Heart left ventricle (tissue), 16 donors: ENCODE measurements around the gene EIF4G3. TPM values are rescaled to one million over a fixed set of nuclear protein-coding genes. Genes with fewer than 3 reads are reported as not detected.
A peak's percentile ranks its signal among the peaks of the same experiment; 100 is the strongest.
"Not testable (repeated sequence)": the region's sequence is repeated elsewhere in the genome, so short reads cannot be mapped to it uniquely, and the experiment has no call there.

Experiments used
- ATAC-seq, 4 donors: fragments of 200-7000 bp; cut with Tn5 transposase; one replicate each; pipeline ENCODE4 v1.9.1; 2020 to 2022; ENCODE audit warnings: moderate library complexity in 4 of 4, mild to moderate bottlenecking in 3 of 4, moderate number of reproducible peaks in 1 of 4
- DNase-seq, 5 donors: peaks; one replicate each; pipeline ENCODE4 v3.0.0-alpha.2; 2020
- H3K27ac ChIP-seq, 12 donors: fragments of 200-600 bp; sonication (generic) in 4 of 12; one replicate each; pipeline versions ENCODE4 v1.5.0 to v1.8.0; 2016 to 2022; ENCODE audit warnings: mild to moderate bottlenecking in 2 of 12
- H3K27me3 ChIP-seq, 9 donors: fragments of 200-600 bp; sonication (generic) in 2 of 9; one replicate each; pipeline versions ENCODE4 v1.5.1 to v1.8.0; 2016 to 2022; ENCODE audit warnings: mild to moderate bottlenecking in 3 of 9
- H3K36me3 ChIP-seq, 9 donors: fragments of 200-600 bp; sonication (generic) in 2 of 9; one replicate each; pipeline versions ENCODE4 v1.5.0 to v1.8.0; 2018 to 2022; ENCODE audit warnings: mild to moderate bottlenecking in 2 of 9
- H3K4me1 ChIP-seq, 12 donors: fragments of 200-600 bp; sonication (generic) in 4 of 12; one replicate each; pipeline versions ENCODE4 v1.5.0 to v1.8.0; 2016 to 2022; ENCODE audit warnings: mild to moderate bottlenecking in 3 of 12
- H3K4me3 ChIP-seq, 12 donors: fragments of 200-600 bp; sonication (generic) in 4 of 12; one replicate each; pipeline versions ENCODE4 v1.5.0 to v1.8.0; 2017 to 2022; ENCODE audit warnings: mild to moderate bottlenecking in 9 of 12, moderate library complexity in 4 of 12
- H3K9me3 ChIP-seq, 12 donors: fragments of 200-600 bp; sonication (generic) in 4 of 12; one replicate each; pipeline versions ENCODE4 v1.5.0 to v1.8.0; 2016 to 2022; ENCODE audit warnings: mild to moderate bottlenecking in 1 of 12
- POLR2A ChIP-seq, 2 donors: fragments of 450-650 bp; IDR thresholded peaks; one replicate each; pipeline ENCODE4 v1.6.1; 2017; ENCODE audit warnings: antibody characterized with exemption in 2 of 2, mild to moderate bottlenecking in 2 of 2, moderate library complexity in 2 of 2
- WGBS, 4 donors: extraction: QIAGEN DNeasy Blood & Tissue Kit in 2 of 4; methylation state at CpG; one replicate each; pipeline versions ENCODE4 v1.1.5 to v1.1.7; 2013 to 2018; 5-methylcytosine and 5-hydroxymethylcytosine counted together
- intact Hi-C, 10 donors: fragments of 100-400 bp; cut with DNase I; formaldehyde crosslinking; loops; one replicate each; pipeline versions ENCODE4 v1.11.1 to v1.14.2; 2022
- polyA plus RNA-seq, 2 donors: library from polyadenylated mRNA; stranded (reverse); fragments of 200-250 nt; gene quantifications; one replicate each; pipeline ENCODE4 v1.2.3, GENCODE V29; 2013
- total RNA-seq, 9 donors: library from RNA; depleted of rRNA in 2 of 9; stranded (reverse); fragments of >200 nt in 2 of 9; fragmentation: NEBNext Ultra II Directional in 3 of 9; extraction: Animal tissue kit (Norgen Biotek cat#: 25700) in 3 of 9; gene quantifications; one replicate each; pipeline versions ENCODE4 v1.1.0 to v1.2.4, GENCODE V29; 2016 to 2023
- TF ChIP-seq, protein P1 (sequence below), 12 donors: fragments of 200-600 bp; sonication (generic) in 4 of 12; IDR thresholded peaks; one replicate each; pipeline versions ENCODE4 v1.5.0 to v1.8.0; 2018 to 2022; ENCODE audit warnings: antibody characterized with exemption in 12 of 12, mild to moderate bottlenecking in 5 of 12
- donor health status: ischemic (EF 13 %, LVEDD 7.1; RV severe dilation, severe dysfunction).
- donor health status: healthy with polysubstance abuse.
- donor health status: DM: no; HTN: yes; CAD: no.
- donor health status: DM: no; HTN: no; CAD: no.
- donor health status: ischemic (EF 25% LVEDD 6.9; RV normal size, moderate dysfunction).
- donor health status: ischemic (EF 25% LVEDD 5.7; RV mildly dilated, moderate dysfunction).
- donor health status: healthy.
- donor health status: DM: yes; HTN: yes; CAD: no.
- donor health status: ischemic (EF 35%, LVEDD 5.7; RV mildly dilated, moderate dysfunction).
- donor health status: nonischemic (EF 11% LVEDD 7.7; RV severe dilation, severe dysfunction).
- donor health status: DM: yes; HTN: yes; CAD: no.
- donor health status: PGD.
- donor health status: ischemic (EF 29% LVEDD 5.4; RV normal size, mild dysfunction).
- donor health status: nonischemic (EF 23%, LVEDD 6.1; RV moderate dilation, normal function).

EIF4G3 gene
- total and polyA plus RNA-seq, 11 donors, result 14.6 to 49.0 (median 36.2) TPM

DNA sequence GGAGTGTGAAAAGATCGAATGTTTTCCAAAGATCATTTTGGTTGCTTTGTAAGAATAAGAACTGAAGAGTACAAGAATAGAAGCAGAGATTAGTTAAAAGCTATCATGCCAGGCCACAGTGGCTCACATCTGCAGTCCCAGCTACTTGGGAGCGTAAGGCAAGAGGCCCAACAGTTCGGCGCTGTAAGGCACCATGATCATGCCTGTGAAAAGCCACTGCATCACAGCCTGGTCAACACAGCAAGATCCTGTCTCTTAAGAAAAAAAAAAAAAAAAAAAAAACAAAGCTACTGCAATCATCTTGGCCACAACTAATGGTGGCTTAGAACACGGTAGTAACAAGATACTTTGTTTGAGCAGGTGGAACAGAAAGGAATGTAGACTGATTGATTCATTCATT, 116.2 kb downstream of the EIF4G3 start:
- Histone ChIP-seq H3K9me3 (no peaks in the 10 kb centered on the region), H3K4me1 (peaks cover 0 to 9% (median 0%) of the 10 kb centered on the region in 12 donors), H3K27ac (no peak overlapping the region), H3K36me3 (no peaks in the 10 kb centered on the region), H3K27me3 (no peaks in the 10 kb centered on the region), H3K4me3 (no peak overlapping the region)
- DNase-seq (no peak), ATAC-seq (no peak)
- TF ChIP-seq POLR2A (IDR thresholded peaks at IDR 0.05), result no peak
- intact Hi-C loops, result loop anchor here in 1 of 10 donors (5.0 kb wide), 1 partner anchor 132 kb away; no protein-coding TSS in a partner anchor
- 65 to 78% (median 72%) methylated on average over 5 of the region's 5 CpGs for WGBS, 4 donors

DNA sequence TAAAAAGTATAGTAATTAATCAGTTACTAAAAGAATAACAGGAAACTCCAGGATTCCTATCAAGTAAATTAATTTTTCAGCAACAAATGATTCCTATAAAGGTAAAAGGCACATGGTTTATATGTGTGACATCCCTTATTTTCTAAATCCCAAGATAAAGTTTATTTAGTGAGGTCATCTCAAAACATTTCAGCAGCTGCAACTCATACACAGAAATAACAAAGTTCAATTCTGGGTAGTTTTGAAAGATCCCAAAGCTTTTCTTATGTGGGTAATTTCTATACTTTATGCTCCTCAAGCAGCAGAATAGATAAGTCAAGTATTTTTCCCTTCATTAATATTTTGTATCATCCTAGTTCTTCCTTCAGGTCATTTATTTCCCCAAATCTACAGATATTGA, 117.7 kb downstream of the EIF4G3 start:
- ATAC-seq (no peak), DNase-seq (no peak)
- Histone ChIP-seq H3K4me3 (no peak overlapping the region), H3K27me3 (no peaks in the 10 kb centered on the region), H3K4me1 (peaks cover 0 to 9% (median 0%) of the 10 kb centered on the region in 12 donors), H3K9me3 (no peaks in the 10 kb centered on the region), H3K36me3 (no peaks in the 10 kb centered on the region), H3K27ac (no peak overlapping the region)
- intact Hi-C loops, result no loop called here
- no peak for TF ChIP-seq POLR2A (IDR thresholded peaks at IDR 0.05)
- TF ChIP-seq, protein P1, sequence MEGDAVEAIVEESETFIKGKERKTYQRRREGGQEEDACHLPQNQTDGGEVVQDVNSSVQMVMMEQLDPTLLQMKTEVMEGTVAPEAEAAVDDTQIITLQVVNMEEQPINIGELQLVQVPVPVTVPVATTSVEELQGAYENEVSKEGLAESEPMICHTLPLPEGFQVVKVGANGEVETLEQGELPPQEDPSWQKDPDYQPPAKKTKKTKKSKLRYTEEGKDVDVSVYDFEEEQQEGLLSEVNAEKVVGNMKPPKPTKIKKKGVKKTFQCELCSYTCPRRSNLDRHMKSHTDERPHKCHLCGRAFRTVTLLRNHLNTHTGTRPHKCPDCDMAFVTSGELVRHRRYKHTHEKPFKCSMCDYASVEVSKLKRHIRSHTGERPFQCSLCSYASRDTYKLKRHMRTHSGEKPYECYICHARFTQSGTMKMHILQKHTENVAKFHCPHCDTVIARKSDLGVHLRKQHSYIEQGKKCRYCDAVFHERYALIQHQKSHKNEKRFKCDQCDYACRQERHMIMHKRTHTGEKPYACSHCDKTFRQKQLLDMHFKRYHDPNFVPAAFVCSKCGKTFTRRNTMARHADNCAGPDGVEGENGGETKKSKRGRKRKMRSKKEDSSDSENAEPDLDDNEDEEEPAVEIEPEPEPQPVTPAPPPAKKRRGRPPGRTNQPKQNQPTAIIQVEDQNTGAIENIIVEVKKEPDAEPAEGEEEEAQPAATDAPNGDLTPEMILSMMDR (IDR thresholded peaks at IDR 0.05), result no peak

DNA sequence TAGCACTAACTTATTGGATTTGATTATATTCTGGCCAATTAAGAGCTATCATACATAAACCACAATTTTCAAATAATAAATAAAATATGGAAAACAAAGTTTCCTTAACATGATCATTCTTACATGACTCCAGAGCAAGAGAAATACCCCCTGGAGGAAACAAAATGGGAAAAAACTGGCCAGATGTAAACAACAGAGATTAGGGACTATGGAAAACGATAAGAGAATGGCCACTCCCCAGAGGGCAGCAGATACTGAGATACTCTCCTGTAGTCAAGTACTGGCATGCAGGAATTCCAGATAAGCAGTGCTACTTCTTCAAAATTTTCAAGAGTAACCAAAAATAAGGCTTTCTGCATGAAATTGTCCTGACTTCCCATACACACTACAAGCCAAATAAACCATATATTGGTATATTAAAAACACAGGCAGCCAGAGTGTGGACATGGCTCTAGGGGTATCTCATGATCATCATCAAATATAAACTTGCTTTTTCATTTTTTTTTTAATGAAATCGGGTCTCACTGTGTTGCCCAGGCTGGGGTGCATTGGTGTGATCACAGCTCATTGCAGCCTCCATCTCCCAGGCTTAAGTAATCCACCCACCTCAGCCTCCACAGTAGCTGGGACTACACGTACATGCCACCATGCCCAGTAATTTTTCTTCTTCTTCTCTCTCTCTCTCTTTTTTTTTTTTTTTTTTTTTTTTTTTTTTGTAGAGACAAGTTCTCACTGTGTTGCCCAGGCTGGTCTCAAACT, 118.5 kb downstream of the EIF4G3 start:
- no peak for ATAC-seq

DNA sequence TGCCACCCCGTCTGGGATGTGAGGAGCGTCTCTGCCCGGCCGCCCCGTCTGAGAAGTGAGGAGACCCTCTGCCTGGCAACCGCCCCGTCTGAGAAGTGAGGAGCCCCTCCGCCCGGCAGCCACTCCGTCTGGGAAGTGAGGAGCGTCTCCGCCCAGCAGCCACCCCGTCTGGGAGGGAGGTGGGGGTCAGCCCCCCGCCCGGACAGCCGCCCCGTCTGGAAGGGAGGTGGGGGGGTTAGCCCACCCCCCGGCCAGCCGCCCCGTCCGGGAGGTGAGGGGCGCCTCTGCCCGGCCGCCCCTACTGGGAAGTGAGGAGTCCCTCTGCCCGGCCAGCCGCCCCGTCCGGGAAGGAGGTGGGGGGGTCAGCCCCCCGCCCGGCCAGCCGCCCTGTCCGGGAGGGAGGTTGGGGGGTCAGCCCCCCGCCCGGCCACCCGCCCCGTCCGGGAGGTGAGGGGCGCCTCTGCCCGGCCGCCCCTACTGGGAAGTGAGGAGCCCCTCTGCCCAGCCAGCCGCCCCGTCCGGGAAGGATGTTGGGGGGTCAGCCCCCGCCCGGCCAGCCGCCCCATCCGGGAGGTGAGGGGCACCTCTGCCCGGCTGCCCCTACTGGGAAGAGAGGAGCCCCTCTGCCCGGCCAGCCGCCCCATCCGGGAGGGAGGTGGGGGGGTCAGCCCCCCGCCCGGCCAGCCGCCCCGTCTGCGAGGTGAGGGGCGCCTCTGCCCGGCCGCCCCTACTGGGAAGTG, 123.3 kb downstream of the EIF4G3 start:
- H3K27me3 ChIP-seq, intact Hi-C loops, H3K36me3 ChIP-seq, H3K9me3 ChIP-seq, ATAC-seq, H3K27ac ChIP-seq, DNase-seq, H3K4me3 ChIP-seq: not testable (repeated sequence)
- H3K4me1 ChIP-seq, result peaks cover 0 to 17% (median 0%) of the 10 kb centered on the region in 12 donors
- 93 to 99% (median 96%) methylated on average over 9 to 50 of the region's 59 CpGs for WGBS, 4 donors

More for the DNA sequence above, 118.5 kb downstream of the EIF4G3 start:
- no peak for DNase-seq
- H3K4me1 ChIP-seq, result peaks cover 0 to 9% (median 0%) of the 10 kb centered on the region in 12 donors
- 55 to 65% (median 62%) methylated on average over 3 of the region's 3 CpGs for WGBS, 4 donors
- H3K9me3 ChIP-seq, result no peaks in the 10 kb centered on the region
- no peak for TF ChIP-seq POLR2A (IDR thresholded peaks at IDR 0.05)
- TF ChIP-seq, protein P1 (IDR thresholded peaks at IDR 0.05), result no peak
- H3K27me3 ChIP-seq, result no peaks in the 10 kb centered on the region
- H3K4me3 ChIP-seq, result no peak overlapping the region
- H3K27ac ChIP-seq, result no peak overlapping the region
- no peaks in the 10 kb centered on the region for H3K36me3 ChIP-seq
- intact Hi-C loops, result no loop called here

DNA sequence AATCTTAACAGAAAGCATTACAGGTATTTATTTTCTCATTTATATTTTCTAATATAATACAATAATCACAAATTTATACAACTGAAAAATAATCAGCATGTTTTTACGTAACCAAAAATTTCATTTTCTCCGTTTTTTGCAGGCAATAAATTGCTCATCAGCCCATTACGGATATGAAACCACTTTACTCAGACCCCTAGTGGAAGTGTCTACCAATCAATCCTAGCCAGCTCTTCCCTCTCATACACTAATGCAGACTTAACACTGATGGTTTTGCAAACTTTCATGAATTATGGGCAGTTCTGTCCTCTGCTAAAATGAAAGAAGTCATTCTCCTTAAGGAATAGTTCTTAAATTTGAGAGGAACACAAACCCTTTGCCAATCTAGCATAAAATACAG, 124.7 kb downstream of the EIF4G3 start:
- Histone ChIP-seq H3K27me3 (no peaks in the 10 kb centered on the region), H3K36me3 (peaks cover 0 to 9% (median 0%) of the 10 kb centered on the region in 9 donors), H3K9me3 (no peaks in the 10 kb centered on the region), H3K4me1 (peaks cover 0 to 17% (median 0%) of the 10 kb centered on the region in 12 donors), H3K4me3 (no peak overlapping the region), H3K27ac (peak overlapping the region in 1 of 12 donors; percentile 67)
- no peak for ATAC-seq
- no peak for TF ChIP-seq POLR2A (IDR thresholded peaks at IDR 0.05)
- TF ChIP-seq, protein P1 (IDR thresholded peaks at IDR 0.05), result no peak
- 91 to 96% (median 94%) methylated on average over 3 of the region's 3 CpGs for WGBS, 4 donors
- DNase-seq, result no peak
- intact Hi-C loops, result no loop called here
